ENCODE data around the gene RAB11A. TPM values are rescaled to one million over a fixed set of nuclear protein-coding genes. Genes with fewer than 3 reads are reported as not detected.
A peak's percentile ranks its signal among the peaks of the same experiment; 100 is the strongest.

Gene RAB11A
- total and polyA plus RNA-seq, 7 donors, result 89.5 to 152 (median 115) TPM

DNA sequence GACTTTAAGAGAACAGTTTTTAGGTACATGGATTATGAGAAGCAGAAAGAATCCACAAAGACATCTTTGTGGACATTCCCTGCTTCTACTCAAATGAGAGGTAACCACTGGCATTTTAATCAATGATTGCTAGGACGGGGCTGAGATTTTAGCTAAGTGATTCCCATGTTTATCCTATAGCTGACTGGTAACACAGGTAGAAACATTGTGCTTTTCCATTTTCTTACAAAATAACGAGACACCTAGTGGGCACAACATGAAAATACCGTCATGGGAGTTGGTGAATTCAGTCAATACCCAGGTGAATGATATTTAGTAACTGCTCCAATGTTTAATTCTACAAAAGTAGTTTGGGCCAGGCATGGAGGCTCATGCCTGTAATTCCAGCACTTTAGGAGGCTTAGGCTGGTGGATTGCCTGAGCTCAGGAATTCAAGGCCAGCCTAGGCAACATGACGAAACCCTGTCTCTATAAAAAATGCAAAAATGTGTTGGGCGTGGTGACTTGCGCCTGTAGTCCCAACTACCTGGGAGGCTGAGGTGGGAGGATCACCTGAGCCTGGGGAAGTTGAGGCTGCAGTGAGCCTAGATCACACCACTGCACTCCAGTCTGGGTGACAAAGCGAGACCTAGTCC, 40.0 kb upstream of the RAB11A start:
- peaks cover 30% of the 10 kb centered on the region for H3K4me1 ChIP-seq
- no peaks in the 10 kb centered on the region for H3K27me3 ChIP-seq (ENCODE audit: insufficient read depth in 3 of 3, low read length in 2 of 3)
- DNase-seq (no peak), ATAC-seq (no peak)
- H3K27ac ChIP-seq, result no peak overlapping the region
- H3K9me3 ChIP-seq, result no peaks in the 10 kb centered on the region
- WGBS, 3 donors, result 75 to 81% (median 76%) methylated on average over 7 of the region's 7 CpGs
- H3K4me3 ChIP-seq, result no peak overlapping the region
- no peaks in the 10 kb centered on the region for H3K36me3 ChIP-seq (ENCODE audit: insufficient read depth in 1 of 2, low read depth in 1 of 2)
- intact Hi-C loops (cut with DNase I), result loop anchor here in 1 of 2 donors (2.0 to 10.0 kb wide), 2 partner anchors 36 to 194 kb away; partner anchors contain the start of gene DENND4A
- TF ChIP-seq, protein P1, sequence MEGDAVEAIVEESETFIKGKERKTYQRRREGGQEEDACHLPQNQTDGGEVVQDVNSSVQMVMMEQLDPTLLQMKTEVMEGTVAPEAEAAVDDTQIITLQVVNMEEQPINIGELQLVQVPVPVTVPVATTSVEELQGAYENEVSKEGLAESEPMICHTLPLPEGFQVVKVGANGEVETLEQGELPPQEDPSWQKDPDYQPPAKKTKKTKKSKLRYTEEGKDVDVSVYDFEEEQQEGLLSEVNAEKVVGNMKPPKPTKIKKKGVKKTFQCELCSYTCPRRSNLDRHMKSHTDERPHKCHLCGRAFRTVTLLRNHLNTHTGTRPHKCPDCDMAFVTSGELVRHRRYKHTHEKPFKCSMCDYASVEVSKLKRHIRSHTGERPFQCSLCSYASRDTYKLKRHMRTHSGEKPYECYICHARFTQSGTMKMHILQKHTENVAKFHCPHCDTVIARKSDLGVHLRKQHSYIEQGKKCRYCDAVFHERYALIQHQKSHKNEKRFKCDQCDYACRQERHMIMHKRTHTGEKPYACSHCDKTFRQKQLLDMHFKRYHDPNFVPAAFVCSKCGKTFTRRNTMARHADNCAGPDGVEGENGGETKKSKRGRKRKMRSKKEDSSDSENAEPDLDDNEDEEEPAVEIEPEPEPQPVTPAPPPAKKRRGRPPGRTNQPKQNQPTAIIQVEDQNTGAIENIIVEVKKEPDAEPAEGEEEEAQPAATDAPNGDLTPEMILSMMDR (IDR thresholded peaks at IDR 0.05), result peak; percentile 33

DNA sequence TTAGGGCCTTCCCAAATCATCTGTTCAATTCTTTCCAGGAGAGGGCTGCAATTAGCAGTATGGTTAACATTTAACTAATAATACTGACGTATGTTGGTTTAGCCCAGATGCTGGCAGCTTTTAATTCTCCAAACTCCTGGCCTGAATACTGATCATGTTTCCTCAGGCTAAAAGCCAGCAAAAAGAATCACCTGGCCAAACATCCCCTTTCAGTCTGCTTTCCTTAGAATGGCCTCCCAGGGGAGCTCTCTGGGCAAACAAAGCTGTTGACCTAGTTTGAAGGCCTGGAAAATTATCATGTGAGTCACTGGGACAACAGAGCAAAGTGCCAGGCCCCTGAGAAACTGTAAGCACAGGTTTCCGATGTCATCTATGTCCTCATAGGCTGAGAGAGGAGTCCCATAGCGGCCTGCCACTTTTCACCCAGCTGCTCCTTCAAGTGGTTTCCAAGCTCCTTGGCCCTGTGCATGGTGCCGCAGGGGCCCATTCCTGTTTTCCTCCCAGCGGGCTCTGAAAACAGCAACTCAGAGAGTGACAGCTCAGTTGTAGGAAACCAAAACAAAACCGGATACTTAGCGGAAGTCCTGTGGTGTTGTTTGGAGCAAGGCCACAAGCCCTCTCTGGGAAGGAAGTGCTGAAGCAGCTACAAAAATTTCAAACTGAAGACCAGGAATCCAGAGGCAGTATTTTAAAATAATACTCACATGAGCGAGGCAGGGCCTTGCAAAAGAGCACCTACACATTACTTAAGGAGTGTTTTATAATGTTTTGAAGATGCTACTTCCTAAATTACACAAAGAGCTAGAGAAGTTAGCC, 36.5 kb upstream of the RAB11A start:
- ATAC-seq (peak; percentile 95 to 98 (median 97)), DNase-seq (peak; percentile 85 to 95)
- Histone ChIP-seq H3K9me3 (no peaks in the 10 kb centered on the region), H3K27me3 (ENCODE audit: insufficient read depth in 3 of 3, low read length in 2 of 3) (no peaks in the 10 kb centered on the region), H3K36me3 (ENCODE audit: insufficient read depth in 1 of 2, low read depth in 1 of 2) (no peaks in the 10 kb centered on the region), H3K4me3 (peak overlapping the region; percentile 35), H3K27ac (peak overlapping the region; percentile 86), H3K4me1 (peaks cover 39% of the 10 kb centered on the region)
- intact Hi-C loops (cut with DNase I), result loop anchor here (1.0 to 2.0 kb wide), 3 partner anchors 24 to 37 kb away; partner anchors contain the start of gene RAB11A (in 2 of the 2)
- WGBS, 3 donors, result 1 to 3% (median 1%) methylated on average over 8 of the region's 8 CpGs
- TF ChIP-seq, protein P1 (IDR thresholded peaks at IDR 0.05), result peak; percentile 21

DNA sequence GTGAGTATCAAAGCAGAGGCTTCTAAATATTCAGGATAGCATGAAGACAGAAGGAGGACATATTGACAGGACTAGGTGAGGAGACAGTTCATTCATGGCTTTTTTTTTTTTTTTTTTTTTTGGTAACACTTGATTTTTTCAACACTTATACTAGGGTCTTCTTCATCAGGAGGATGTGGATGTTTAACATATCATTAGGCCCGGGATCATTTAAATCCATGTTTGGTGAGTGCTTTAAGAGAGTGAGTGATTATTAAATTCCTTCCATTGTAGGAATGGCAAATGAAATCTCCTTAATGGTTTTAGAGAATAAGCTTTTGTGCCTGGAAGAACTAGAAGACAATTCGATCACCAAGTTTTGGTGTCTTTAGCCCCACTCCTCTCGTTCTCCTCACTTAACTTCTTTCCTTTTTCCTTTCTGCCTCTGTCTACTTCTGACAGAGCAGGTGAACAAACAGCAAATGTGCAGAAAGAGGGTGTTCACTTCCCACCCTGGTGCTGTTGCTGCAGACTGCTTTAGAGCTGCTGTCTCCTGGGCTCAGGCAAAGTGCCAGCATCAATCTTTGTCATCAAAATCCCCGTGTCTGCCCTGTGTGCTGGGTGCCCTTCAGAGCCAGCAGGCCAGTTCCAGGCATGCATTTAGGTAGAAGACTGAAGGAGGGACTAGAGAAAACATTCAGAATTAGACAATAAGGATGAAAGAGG, 35.6 kb upstream of the RAB11A start:
- DNase-seq (peak; percentile 22 to 57), ATAC-seq (peak; percentile 29 to 38 (median 34))
- TF ChIP-seq, protein P1 (IDR thresholded peaks at IDR 0.05), result no peak
- Histone ChIP-seq H3K4me1 (peaks cover 39% of the 10 kb centered on the region), H3K4me3 (peak overlapping the region; percentile 35), H3K27me3 (ENCODE audit: insufficient read depth in 3 of 3, low read length in 2 of 3) (no peaks in the 10 kb centered on the region), H3K36me3 (ENCODE audit: insufficient read depth in 1 of 2, low read depth in 1 of 2) (no peaks in the 10 kb centered on the region), H3K9me3 (no peaks in the 10 kb centered on the region), H3K27ac (peak overlapping the region; percentile 86)
- intact Hi-C loops (cut with DNase I), result loop anchor here (1.0 to 2.0 kb wide), 3 partner anchors 23 to 36 kb away; partner anchors contain the start of gene RAB11A (in 2 of the 2)
- WGBS, 3 donors, result 45 to 56% (median 53%) methylated on average over 4 of the region's 4 CpGs

DNA sequence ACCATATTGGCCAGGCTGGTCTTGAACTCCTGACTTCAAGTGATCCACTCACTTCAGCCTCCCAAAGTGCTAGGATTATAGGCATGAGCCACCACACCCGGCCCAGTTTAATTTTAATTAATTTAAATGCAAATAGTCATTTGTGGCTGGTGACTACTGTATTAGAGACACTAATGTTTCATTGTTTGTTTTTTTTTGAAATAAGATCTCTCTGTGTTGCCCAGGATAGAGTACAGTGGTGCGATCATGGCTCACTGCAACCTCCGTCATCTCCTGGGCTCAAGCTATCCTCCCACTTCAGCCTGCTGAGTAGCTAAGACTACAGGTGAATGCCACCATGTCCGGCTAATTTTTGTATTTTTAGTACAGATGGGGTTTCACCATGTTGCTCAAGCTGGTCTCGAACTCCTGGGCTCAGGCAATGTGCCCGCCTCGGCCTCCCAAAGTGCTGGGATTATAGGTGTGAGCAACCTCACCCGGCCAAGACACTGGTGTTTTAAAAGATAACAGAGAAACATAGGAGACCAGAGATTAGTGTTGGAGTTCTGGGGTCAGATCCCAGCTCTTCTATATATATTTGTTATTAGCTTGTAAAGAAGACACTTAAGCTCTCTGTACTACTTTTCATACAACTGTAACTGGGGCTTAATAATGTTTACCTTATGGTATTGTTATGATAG, 34.5 kb upstream of the RAB11A start:
- H3K4me1 ChIP-seq, result peaks cover 39% of the 10 kb centered on the region
- TF ChIP-seq, protein P1 (IDR thresholded peaks at IDR 0.05), result no peak
- intact Hi-C loops (cut with DNase I), result no loop called here
- ATAC-seq (no peak), DNase-seq (no peak)
- H3K27ac ChIP-seq, result peak overlapping the region; percentile 86
- H3K27me3 ChIP-seq (ENCODE audit: insufficient read depth in 3 of 3, low read length in 2 of 3), result no peaks in the 10 kb centered on the region
- H3K9me3 ChIP-seq, result no peaks in the 10 kb centered on the region
- no peak overlapping the region for H3K4me3 ChIP-seq
- 83 to 93% (median 83%) methylated on average over 8 of the region's 8 CpGs for WGBS, 3 donors
- H3K36me3 ChIP-seq (ENCODE audit: insufficient read depth in 1 of 2, low read depth in 1 of 2), result no peaks in the 10 kb centered on the region
